Cardiac septum (tissue), 1 donor: ENCODE data around the gene UGP2. TPM values are rescaled to one million over a fixed set of nuclear protein-coding genes. Genes with fewer than 3 reads are reported as not detected.
"Not testable (repeated sequence)": the region's sequence is repeated elsewhere in the genome, so short reads cannot be mapped to it uniquely, and the experiment has no call there.

Experiments used
- DNase-seq: peaks from one replicate; pipeline ENCODE4 v3.0.0-alpha.2; 2020; ENCODE audit warnings: low spot score
- intact Hi-C: fragments of 100-400 bp; cut with DNase I; formaldehyde crosslinking; loops from one replicate; pipeline ENCODE4 v1.14.0; 2022
- total RNA-seq: library from RNA; stranded (reverse); fragmentation: NEBNext Ultra II Directional; extraction: Animal tissue kit (Norgen Biotek cat#: 25700); gene quantifications from one replicate; pipeline ENCODE4 v1.2.1, GENCODE V29; 2021
- donor health status: DM: no; HTN: no; CAD: no.

The UGP2 gene
- total RNA-seq, 1 donor from 2014 or later = 327 TPM

- intact Hi-C loops = no loop called here
- no peak for DNase-seq
Measured at GRCh38 chr2:63834401-63834800, 7.3 kb upstream of the UGP2 start.

DNA sequence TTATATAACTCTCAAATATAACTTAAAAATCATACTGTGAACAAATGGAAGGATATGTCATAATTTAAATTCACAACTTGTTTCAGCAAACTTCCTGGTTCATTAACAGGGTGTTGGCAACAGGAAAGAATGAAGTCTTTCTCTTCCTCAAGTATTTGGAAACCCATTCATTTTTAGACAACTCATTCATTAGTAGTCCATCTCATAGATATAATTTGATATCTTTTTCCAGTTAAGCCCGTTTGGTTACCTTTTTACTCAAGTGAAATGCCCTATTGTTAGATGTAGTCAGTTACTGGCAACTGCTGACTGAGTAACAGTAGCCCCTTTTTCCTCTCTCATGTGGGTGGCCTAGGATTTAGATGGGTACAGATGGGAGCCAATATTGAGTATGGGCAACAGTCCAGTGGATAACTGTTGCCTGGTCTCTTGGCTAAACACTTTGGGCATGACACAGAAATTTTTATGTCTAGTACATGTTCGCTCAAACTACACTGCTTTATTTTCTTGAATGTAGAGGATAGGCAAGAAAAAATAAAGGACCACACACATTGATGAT lies 4.6 kb upstream of the UGP2 start:
- no peak for DNase-seq
- intact Hi-C loops = no loop called here

DNA sequence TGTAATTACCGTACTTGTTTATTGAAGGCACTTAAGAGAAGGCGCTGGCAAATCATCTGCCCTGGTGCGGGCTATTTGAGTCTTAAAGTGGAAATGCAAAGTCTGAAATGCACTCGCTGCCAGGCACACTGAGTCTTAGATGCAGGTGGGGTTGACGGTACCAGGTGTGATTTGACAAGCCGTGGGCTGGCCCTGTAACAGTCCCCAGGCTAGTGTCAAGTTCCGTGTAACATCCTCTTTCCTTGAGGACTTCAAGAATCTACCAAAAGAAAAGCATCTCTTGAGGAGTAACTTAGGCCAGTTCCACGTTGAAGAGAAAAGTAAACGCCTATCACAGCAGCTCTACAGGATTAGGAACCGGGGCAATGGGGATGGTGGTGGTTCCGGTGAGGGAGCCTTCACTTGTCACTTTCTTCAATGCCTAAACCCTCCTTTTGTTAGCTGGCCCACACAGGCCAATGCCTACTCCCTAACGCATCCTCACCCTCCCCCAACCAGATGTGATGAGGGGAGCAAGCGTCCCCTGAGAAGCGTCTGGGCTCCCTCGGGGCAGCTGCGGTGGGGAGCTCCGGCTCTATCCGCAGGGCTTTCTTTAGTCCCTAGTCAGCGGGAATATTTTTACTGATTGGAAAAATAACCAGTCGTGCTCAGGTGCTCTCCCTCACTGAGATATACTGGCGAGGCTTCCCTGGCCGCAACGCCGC lies 1.5 kb upstream of the UGP2 start:
- intact Hi-C loops = loop anchor here (5.0 to 10.0 kb wide), 3 partner anchors 143 to 253 kb away; partner anchors contain the start of genes MDH1, VPS54 and WDPCP
- no peak for DNase-seq

DNA sequence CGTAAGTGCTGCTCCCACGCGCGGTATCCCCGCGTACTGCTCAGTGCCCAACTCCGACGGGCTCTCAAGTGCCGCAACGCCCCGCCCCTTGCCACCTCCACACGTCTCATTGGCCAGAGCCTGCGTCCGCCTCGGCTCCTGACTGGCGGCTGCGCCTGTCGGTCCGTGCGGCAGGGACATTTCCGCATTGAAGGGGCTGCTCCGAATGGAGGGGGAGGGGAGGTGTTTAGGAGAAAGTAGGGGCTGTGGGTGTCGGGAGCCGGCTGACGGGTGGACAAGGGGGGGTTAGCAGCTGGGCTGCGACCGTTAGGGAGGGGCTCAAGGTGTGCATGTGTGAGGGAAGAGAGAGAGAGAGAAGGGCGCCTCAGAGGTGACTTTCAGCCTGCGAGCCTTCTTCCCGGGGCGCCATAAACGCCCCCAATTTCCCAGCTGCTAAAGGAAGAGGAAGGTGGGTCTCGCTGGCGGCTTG lies 877 bp upstream of the UGP2 start:
- peak; percentile 100 for DNase-seq
- intact Hi-C loops = loop anchor here (5.0 to 10.0 kb wide), 3 partner anchors 144 to 254 kb away; partner anchors contain the start of genes MDH1, VPS54 and WDPCP

GRCh38 chr2:63842149-63843061 lies 709 bp downstream of the UGP2 start:
- DNase-seq = peak; percentile 76
- intact Hi-C loops = loop anchor here (5.0 to 10.0 kb wide), 3 partner anchors 145 to 255 kb away; partner anchors contain the start of genes MDH1, VPS54 and WDPCP

- intact Hi-C loops = loop anchor here (5.0 to 10.0 kb wide), 3 partner anchors 146 to 256 kb away; partner anchors contain the start of genes MDH1, VPS54 and WDPCP
Measured at GRCh38 chr2:63843093-63843492, 1.4 kb downstream of the UGP2 start.

GRCh38 chr2:63843791-63844190 lies 2.1 kb downstream of the UGP2 start:
- no peak for DNase-seq
- intact Hi-C loops = loop anchor here (5.0 to 10.0 kb wide), 3 partner anchors 146 to 256 kb away; partner anchors contain the start of genes MDH1, VPS54 and WDPCP

More at GRCh38 chr2:63843093-63843492, 1.4 kb downstream of the UGP2 start:
- DNase-seq = no peak

GRCh38 chr2:63844616-63845015 lies 2.9 kb downstream of the UGP2 start:
- intact Hi-C loops = loop anchor here (5.0 to 10.0 kb wide), 3 partner anchors 147 to 257 kb away; partner anchors contain the start of genes MDH1, VPS54 and WDPCP
- no peak for DNase-seq

DNA sequence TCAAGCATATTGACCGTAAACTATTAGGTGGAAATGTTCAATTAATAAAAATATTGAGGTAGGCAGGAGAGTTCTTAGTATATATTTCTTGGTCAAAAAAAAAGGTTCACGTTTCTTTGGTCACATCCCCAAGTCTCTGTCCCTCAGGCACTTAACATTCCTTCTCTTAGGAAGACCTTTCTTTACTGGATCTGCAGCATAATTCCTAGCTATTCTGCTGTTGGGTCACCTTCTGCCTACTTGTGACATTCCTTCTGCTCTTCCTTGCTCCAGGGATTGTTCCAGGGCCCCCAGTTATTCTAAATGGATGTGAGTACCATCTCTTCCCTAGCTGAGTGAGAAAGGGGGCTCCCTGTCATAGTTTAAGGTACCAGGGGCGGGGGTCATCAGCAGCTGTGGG lies 4.2 kb downstream of the UGP2 start:
- intact Hi-C loops = loop anchor here (10.0 kb wide), 1 partner anchor 169 kb away; the partner anchor contains the start of gene VPS54

DNA sequence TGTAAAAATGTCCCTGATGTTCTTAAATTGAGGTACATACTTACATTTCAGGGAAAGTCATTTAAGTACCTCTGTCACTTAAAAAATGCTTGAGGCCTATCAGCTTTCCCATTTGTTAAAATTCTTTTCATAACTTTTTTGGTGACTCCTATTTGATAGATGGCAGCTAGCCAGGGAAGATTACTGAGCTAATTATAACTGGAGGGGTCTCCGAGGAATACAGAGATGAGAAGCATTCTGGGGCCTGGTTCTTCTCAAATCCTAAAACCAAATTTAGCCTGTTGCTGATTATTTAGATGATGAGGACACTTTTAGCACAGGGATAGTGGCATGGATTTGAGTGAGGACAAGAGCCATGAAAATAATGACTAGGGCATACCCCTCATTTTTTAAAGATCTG lies 4.8 kb downstream of the UGP2 start:
- intact Hi-C loops = loop anchor here (10.0 kb wide), 1 partner anchor 168 kb away; the partner anchor contains the start of gene VPS54
- DNase-seq = no peak

More for the DNA sequence above, 4.2 kb downstream of the UGP2 start:
- no peak for DNase-seq

GRCh38 chr2:63847571-63847970 lies 5.9 kb downstream of the UGP2 start:
- intact Hi-C loops = loop anchor here (10.0 kb wide), 1 partner anchor 167 kb away; the partner anchor contains the start of gene VPS54
- DNase-seq = not testable (repeated sequence)

DNA sequence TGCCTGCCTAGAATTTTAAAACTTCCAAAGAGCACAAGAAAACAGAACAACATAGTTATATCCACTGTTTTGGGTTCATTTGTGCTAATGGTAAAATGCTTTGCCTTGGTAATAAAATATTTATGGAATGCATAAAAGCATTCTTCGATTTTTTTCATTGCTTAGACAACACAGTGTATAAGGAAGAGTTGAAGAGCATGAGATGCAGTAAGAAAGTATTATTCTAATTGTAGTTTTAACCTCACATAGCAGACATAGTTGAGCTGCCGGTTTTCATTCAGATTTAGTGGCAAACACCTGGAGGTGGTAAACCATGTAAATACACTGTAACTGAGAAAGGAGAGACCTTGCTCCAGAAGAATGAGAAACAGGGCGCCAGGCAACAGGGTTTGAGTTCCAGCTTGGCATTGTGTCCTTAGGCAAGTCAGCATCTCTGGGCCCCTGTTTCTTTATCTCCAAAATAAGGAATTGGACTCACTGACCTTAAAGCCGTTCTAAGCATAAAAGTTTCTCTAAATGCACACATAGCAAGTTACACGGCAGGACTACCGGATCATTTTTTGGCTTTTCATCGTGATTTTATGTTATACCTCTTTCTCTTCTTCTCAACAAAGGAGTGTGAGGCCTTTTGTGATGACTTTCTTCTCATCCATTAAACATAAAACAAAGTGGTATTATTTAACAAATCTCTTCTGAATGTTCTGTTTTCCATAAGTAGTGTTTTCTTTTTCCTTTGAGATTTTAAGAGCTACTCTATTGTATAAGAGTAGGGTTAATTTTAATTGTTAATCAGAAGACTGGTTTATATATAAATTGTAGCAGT lies 7.9 kb downstream of the UGP2 start:
- intact Hi-C loops = loop anchor here (10.0 kb wide), 1 partner anchor 165 kb away; the partner anchor contains the start of gene VPS54
- no peak for DNase-seq

DNA sequence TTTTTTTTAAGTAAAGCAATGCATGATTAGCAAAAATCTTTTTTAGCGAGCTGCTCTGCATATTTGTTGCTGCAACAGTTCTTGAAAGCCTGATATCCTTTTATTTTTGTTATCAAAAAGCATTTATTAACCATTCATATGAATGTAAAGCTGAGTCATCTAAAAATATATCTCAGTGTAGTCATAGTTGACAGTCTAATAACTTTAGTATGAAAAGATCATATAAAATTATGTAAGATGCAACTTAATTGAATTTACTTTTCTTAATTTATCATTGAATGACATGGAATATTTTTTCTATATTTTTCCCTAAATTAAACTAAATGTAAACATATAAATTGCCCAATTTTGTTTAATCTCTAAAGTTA lies 8.5 kb downstream of the UGP2 start:
- DNase-seq = no peak
- intact Hi-C loops = no loop called here

GRCh38 chr2:63850649-63851048 lies 9.0 kb downstream of the UGP2 start:
- intact Hi-C loops = no loop called here
- DNase-seq = no peak

- DNase-seq = no peak
- intact Hi-C loops = no loop called here
Measured at GRCh38 chr2:63851691-63852311, 10.1 kb downstream of the UGP2 start.

- no peak for DNase-seq
- intact Hi-C loops = no loop called here
Measured at GRCh38 chr2:63853527-63854310, 12.0 kb downstream of the UGP2 start.
